Tibial nerve (tissue), 4 donors: ENCODE measurements around the gene KIF1B. TPM values are rescaled to one million over a fixed set of nuclear protein-coding genes. Genes with fewer than 3 reads are reported as not detected.

Experiments used
- DNase-seq, 2 donors: peaks; one replicate each; pipeline ENCODE4 v3.0.0-alpha.2; 2019; ENCODE audit warnings: low spot score in 2 of 2
- H3K27ac ChIP-seq, 4 donors: fragments of 200-600 bp; sonication (generic) in 3 of 4; one replicate each; pipeline ENCODE4 v1.5.1; 2017 to 2019; ENCODE audit warnings: mild to moderate bottlenecking in 1 of 4
- H3K27me3 ChIP-seq, 2 donors: fragments of 200-600 bp; sonication (generic) in 1 of 2; one replicate each; pipeline versions ENCODE4 v1.5.1 to v1.6.0; 2017 to 2019
- H3K36me3 ChIP-seq, 3 donors: fragments of 200-600 bp; sonication (generic); one replicate each; pipeline ENCODE4 v1.5.1; 2018 to 2019
- H3K4me1 ChIP-seq, 4 donors: fragments of 200-600 bp; sonication (generic) in 3 of 4; one replicate each; pipeline ENCODE4 v1.5.1; 2017 to 2019
- H3K4me3 ChIP-seq, 4 donors: fragments of 200-600 bp; sonication (generic) in 3 of 4; one replicate each; pipeline ENCODE4 v1.5.1; 2017 to 2019; ENCODE audit warnings: mild to moderate bottlenecking in 1 of 4, moderate library complexity in 1 of 4
- H3K9me3 ChIP-seq, 4 donors: fragments of 200-600 bp; sonication (generic) in 3 of 4; one replicate each; pipeline ENCODE4 v1.5.1; 2017 to 2019
- CTCF ChIP-seq, 5 experiments: fragments of 200-600 bp in 3 of 5; fragments of 450-650 bp in 2 of 5; sonication (generic) in 3 of 5; IDR thresholded peaks; one replicate each; pipeline ENCODE4 v1.5.1; 2016 to 2019; ENCODE audit warnings: antibody characterized with exemption in 5 of 5, mild to moderate bottlenecking in 3 of 5, moderate library complexity in 2 of 5
- EP300 ChIP-seq, 2 donors: sonication (generic); formaldehyde crosslinking; IDR thresholded peaks; one replicate each; pipeline ENCODE4 v1.6.1; 2017; ENCODE audit warnings: antibody characterized with exemption in 2 of 2, mild to moderate bottlenecking in 1 of 2
- POLR2A ChIP-seq, 2 donors: fragments of 450-650 bp; IDR thresholded peaks; one replicate each; pipeline ENCODE4 v1.6.1; 2017; ENCODE audit warnings: antibody characterized with exemption in 2 of 2, mild to moderate bottlenecking in 2 of 2, moderate library complexity in 2 of 2
- WGBS, 2 donors: methylation state at CpG; one replicate each; pipeline ENCODE4 v1.1.5; 2018; 5-methylcytosine and 5-hydroxymethylcytosine counted together
- total RNA-seq, 4 donors: library from RNA; depleted of rRNA; stranded (reverse); fragments of >200 nt; gene quantifications; one replicate each; pipeline ENCODE4 v1.1.0, GENCODE V29; 2016

KIF1B gene
- total RNA-seq, 4 donors from 2014 or later, result 50.6 to 76.2 (median 66.0) TPM

- Histone ChIP-seq H3K4me1 (no peaks in the 10 kb centered on the region), H3K36me3 (peaks cover 4 to 63% (median 4%) of the 10 kb centered on the region in 3 donors), H3K27me3 (no peaks in the 10 kb centered on the region), H3K9me3 (no peaks in the 10 kb centered on the region), H3K27ac (no peak overlapping the region), H3K4me3 (no peak overlapping the region)
- WGBS, 2 donors, result 95 to 98% methylated on average over 7 of the region's 7 CpGs
- no peak for DNase-seq
- no peak for TF ChIP-seq CTCF (IDR thresholded peaks at IDR 0.05)
- TF ChIP-seq POLR2A (IDR thresholded peaks at IDR 0.05), result no peak
- TF ChIP-seq EP300 (IDR thresholded peaks at IDR 0.05), result no peak
Observed at GRCh38 chr1:10322821-10323220, 112.5 kb downstream of the KIF1B start.

DNA sequence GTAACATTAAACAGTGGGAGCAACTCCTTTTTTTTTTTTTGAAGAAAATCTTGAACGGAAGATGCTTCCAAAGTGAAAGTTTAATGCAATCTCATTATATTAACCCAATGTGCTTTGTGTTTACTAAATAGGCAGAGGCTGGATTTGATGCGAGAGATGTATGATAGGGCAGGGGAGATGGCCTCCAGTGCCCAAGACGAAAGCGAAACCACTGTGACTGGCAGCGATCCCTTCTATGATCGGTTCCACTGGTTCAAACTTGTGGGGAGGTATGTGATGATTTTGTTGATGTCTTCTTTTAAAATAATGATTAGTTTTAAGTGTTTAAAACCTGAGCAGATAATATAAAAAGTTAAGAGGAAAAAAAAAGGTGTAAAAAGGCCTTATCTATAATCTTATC is 114.3 kb downstream of the KIF1B start:
- Histone ChIP-seq H3K9me3 (no peaks in the 10 kb centered on the region), H3K4me3 (no peak overlapping the region), H3K27ac (no peak overlapping the region), H3K27me3 (no peaks in the 10 kb centered on the region), H3K4me1 (no peaks in the 10 kb centered on the region), H3K36me3 (peaks cover 4 to 74% (median 4%) of the 10 kb centered on the region in 3 donors)
- TF ChIP-seq POLR2A (IDR thresholded peaks at IDR 0.05), result no peak
- 87 to 91% methylated on average over 6 of the region's 6 CpGs for WGBS, 2 donors
- DNase-seq, result no peak

DNA sequence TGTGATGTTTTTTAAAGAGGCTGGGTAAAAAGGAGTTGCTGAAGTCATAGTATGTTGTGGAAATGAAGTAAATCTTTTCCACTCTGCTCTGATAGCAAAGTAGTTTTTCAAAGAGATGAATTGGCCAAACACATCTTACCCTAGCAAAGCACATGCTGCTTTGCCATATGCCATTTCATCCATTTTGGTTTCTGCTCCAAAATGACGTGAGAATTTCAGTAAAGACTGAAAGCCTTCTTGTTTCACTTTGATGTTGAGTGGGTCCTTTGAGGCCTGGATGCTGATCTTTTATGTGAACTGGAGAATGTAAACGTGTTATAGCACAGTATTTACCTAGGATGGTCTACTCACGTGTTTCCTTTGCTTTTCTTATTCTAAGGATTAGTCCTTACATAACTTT is 115.2 kb downstream of the KIF1B start:
- Histone ChIP-seq H3K27ac (no peak overlapping the region), H3K9me3 (no peaks in the 10 kb centered on the region), H3K36me3 (peaks cover 4 to 79% (median 4%) of the 10 kb centered on the region in 3 donors), H3K27me3 (no peaks in the 10 kb centered on the region), H3K4me1 (no peaks in the 10 kb centered on the region), H3K4me3 (no peak overlapping the region)
- no peak for DNase-seq
- 69 to 81% methylated on average over 3 of the region's 3 CpGs for WGBS, 2 donors
- no peak for TF ChIP-seq POLR2A (IDR thresholded peaks at IDR 0.05)
- no peak for TF ChIP-seq CTCF (IDR thresholded peaks at IDR 0.05)
- TF ChIP-seq EP300 (IDR thresholded peaks at IDR 0.05), result no peak

- WGBS, 2 donors, result 95 to 96% methylated on average over 11 of the region's 11 CpGs
- no peak for DNase-seq
- Histone ChIP-seq H3K9me3 (no peaks in the 10 kb centered on the region), H3K36me3 (peaks cover 4 to 84% (median 4%) of the 10 kb centered on the region in 3 donors), H3K27me3 (no peaks in the 10 kb centered on the region), H3K4me1 (no peaks in the 10 kb centered on the region), H3K4me3 (no peak overlapping the region), H3K27ac (no peak overlapping the region)
- no peak for TF ChIP-seq EP300 (IDR thresholded peaks at IDR 0.05)
- TF ChIP-seq CTCF (IDR thresholded peaks at IDR 0.05), result no peak
- TF ChIP-seq POLR2A (IDR thresholded peaks at IDR 0.05), result no peak
Observed at GRCh38 chr1:10326251-10326650, 115.9 kb downstream of the KIF1B start.

GRCh38 chr1:10328180-10328963 is 118.0 kb downstream of the KIF1B start:
- Histone ChIP-seq H3K4me1 (no peaks in the 10 kb centered on the region), H3K9me3 (no peaks in the 10 kb centered on the region), H3K36me3 (peaks cover 4 to 82% (median 4%) of the 10 kb centered on the region in 3 donors), H3K27ac (no peak overlapping the region), H3K27me3 (no peaks in the 10 kb centered on the region), H3K4me3 (no peak overlapping the region)
- DNase-seq, result no peak
- TF ChIP-seq CTCF (IDR thresholded peaks at IDR 0.05), result no peak
- no peak for TF ChIP-seq EP300 (IDR thresholded peaks at IDR 0.05)
- TF ChIP-seq POLR2A (IDR thresholded peaks at IDR 0.05), result no peak
- WGBS, 2 donors, result 85 to 87% methylated on average over 6 of the region's 6 CpGs
